IPS DF 6.9 (cell line): ENCODE data around the gene LIPH.
A peak's percentile ranks its signal among the peaks of the same experiment; 100 is the strongest.

Experiments
- DNase-seq: peaks from one replicate; pipeline ENCODE4 v3.0.0-alpha.2; 2013; ENCODE audit warnings: low read depth, low spot score
- H3K27ac ChIP-seq: one replicate; pipeline ENCODE4 v1.5.1; 2013; ENCODE audit warnings: low read length, control low read depth
- H3K27me3 ChIP-seq: 2 replicates; pipeline ENCODE4 v1.6.1; 2013; ENCODE audit warnings: mild to moderate bottlenecking, low read length; ENCODE audit not compliant: control insufficient read depth, insufficient read depth
- H3K36me3 ChIP-seq: 2 replicates; pipeline ENCODE4 v1.6.1; 2013; ENCODE audit warnings: low read length; ENCODE audit not compliant: control insufficient read depth, insufficient read depth
- H3K4me1 ChIP-seq: 2 replicates; pipeline ENCODE4 v1.6.1; 2013; ENCODE audit warnings: low read length; ENCODE audit not compliant: control insufficient read depth, insufficient read depth
- H3K4me3 ChIP-seq: 2 replicates; pipeline ENCODE4 v1.5.1; 2013; ENCODE audit warnings: mild to moderate bottlenecking, low read length
- H3K9me3 ChIP-seq: 2 replicates; pipeline ENCODE4 v1.6.1; 2013; ENCODE audit warnings: low read length, inconsistent platforms; ENCODE audit not compliant: control insufficient read depth, insufficient read depth
- WGBS: extraction: QIAGEN DNeasy Blood & Tissue Kit; methylation state at CpG from one replicate; pipeline ENCODE4 v1.1.7; 2013; ENCODE audit warnings: mixed read lengths, missing lambda C conversion rate; ENCODE audit not compliant: insufficient read length, insufficient coverage; 5-methylcytosine and 5-hydroxymethylcytosine counted together

The LIPH gene

DNA sequence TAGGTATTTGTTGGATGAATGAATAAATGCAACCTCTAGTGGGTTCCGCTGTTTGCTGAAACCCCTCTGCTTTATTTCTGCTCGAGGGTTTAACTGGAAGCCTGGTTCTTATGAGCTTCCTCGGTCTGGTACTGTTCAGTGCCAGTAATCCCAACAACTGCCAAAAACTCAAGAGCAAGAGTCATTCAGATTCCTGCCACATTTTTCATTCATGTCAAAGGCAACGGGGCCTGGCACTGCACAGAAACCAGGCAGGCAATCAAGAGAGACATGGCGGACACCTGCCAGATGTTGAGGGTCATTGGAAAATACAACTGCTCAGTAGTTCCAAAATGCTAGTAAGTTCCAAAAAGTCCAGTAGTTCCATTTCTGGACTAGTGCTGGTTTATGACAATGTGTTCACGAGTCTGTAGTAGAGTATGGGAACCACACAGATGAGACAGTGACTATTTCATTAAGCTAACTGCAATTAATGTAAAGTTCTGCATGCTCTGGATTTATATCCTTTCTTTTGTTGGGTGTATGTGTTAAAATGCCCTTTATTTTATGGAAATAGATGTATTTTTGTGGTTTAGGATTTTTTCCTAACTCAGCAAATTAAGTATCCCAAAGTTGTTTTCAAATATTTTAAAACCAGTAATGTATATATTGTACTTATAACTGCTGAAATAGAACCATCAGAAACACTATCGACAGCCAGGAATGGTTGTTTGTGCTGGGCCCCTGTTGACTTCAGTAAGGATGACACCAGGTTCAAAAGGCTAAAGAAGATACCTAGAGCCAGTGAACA is 30.8 kb downstream of the LIPH start:
- no peaks in the 10 kb centered on the region for H3K9me3 ChIP-seq
- H3K27ac ChIP-seq, result no peak overlapping the region
- no peaks in the 10 kb centered on the region for H3K4me1 ChIP-seq
- H3K27me3 ChIP-seq, result no peaks in the 10 kb centered on the region
- H3K36me3 ChIP-seq, result no peaks in the 10 kb centered on the region
- no CpG with 5 or more reads among the region's 7 CpGs for WGBS
- no peak overlapping the region for H3K4me3 ChIP-seq
- no peak for DNase-seq

DNA sequence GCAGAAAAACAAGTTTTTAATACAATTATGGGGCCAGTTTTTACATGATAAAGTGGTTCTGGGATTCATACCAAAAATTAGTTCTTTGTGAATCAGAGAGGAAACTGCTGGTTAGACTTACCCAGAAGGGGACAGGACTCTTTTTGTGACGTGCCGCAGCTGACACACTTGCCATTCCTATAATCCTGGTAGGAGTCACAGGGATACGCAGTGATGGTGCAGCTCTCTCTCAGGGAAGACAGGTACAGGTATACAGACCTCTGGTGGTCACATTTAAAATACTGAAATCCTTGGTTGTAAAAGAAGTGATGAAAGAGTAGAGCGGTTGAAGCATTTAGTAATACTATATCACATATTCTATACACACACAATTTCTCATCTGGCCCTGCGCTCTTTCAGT is 33.4 kb downstream of the LIPH start:
- Histone ChIP-seq H3K4me3 (no peak overlapping the region), H3K4me1 (no peaks in the 10 kb centered on the region), H3K27ac (no peak overlapping the region), H3K9me3 (no peaks in the 10 kb centered on the region), H3K36me3 (no peaks in the 10 kb centered on the region), H3K27me3 (no peaks in the 10 kb centered on the region)
- DNase-seq, result no peak
- no CpG with 5 or more reads among the region's 5 CpGs for WGBS

DNA sequence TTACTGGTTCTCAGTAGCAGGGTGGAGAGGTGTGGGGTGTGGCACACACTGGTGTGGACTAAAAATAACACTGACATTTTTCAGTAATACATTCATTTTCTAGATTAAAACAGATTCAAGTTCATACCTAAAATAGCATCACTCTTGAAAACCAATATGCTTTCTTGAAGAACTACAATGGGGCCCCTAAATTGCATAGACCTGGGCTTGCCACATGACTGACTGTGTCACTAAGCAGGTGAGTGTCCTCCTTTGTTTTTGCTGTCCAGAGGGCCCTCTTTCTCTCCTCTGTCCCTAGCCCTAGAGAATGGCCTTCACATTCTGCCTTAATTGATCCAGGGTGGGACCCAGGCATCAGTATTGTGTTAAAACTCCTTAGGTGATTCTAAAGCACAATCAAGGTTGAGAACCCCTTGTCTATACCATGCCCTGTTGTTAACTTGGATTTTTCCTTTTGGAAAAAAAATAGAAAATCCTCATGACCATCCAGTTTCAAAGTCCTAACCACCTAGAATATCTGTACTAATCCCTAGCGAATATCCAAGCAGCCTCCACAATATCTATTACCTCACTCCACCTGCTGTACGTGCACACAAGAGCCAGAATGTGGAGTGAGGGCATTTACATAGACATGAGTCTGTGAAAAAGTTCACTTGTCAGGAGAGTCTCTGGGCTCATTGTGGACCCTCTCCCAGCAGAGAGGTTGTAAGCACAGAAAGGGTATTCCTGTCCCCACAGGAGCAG is 34.8 kb downstream of the LIPH start:
- Histone ChIP-seq H3K27me3 (no peaks in the 10 kb centered on the region), H3K27ac (no peak overlapping the region), H3K4me1 (no peaks in the 10 kb centered on the region), H3K4me3 (no peak overlapping the region), H3K9me3 (no peaks in the 10 kb centered on the region), H3K36me3 (no peaks in the 10 kb centered on the region)
- no CpG with 5 or more reads among the region's 2 CpGs for WGBS
- DNase-seq, result no peak

DNA sequence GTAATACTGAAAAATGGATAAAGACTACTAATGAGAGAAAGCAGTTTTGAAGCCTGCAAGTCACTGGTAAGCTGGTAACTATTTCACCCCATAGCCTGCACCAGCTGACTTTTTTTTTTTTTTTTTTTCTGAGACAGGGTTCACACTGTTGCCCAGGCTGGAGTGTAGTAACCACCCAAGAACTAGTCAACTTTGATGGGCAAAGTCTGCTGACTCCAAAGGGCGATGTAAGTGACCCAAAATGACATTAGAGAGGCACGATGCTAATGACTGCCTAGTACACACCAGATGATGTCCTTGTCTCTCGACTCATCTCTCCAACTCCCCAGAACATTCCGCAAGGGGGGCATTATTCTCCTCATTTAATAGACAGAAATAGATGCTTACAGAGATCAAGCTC is 40.7 kb downstream of the LIPH start:
- H3K27ac ChIP-seq, result no peak overlapping the region
- no peaks in the 10 kb centered on the region for H3K9me3 ChIP-seq
- no peak for DNase-seq
- WGBS, result no CpG with 5 or more reads among the region's 4 CpGs
- no peaks in the 10 kb centered on the region for H3K4me1 ChIP-seq
- H3K27me3 ChIP-seq, result no peaks in the 10 kb centered on the region
- H3K36me3 ChIP-seq, result no peaks in the 10 kb centered on the region
- no peak overlapping the region for H3K4me3 ChIP-seq

DNA sequence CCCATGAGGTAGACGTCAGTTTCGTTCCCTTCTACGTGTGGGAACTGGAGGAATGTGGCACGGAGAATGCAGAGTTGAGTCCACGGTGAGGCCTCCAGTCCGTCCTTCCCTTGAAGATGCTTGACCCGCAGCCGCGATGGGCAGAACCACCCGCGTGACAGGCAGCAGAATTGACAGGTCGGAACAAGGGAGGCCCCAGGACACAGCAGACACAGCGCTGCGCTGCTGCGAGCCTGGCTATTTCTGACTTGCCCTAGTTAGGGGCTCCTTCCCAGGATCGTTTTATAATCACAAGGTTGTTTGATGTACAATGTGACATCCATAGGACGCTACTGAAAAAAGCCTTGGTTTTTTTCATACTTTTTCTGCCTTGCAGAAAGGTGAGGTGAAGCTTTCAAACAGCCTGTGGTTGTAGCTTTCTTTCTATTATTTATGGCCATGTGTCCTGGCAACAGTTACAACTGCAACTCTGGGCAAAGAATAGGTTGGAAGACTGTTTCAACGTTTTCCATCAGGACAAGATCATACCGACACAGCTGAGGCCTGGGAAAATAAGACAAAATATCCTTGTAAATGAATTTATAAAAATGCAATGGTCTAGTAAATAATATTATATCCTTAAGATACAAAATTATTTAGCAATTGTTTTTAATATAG is 43.9 kb downstream of the LIPH start:
- Histone ChIP-seq H3K4me1 (no peaks in the 10 kb centered on the region), H3K36me3 (no peaks in the 10 kb centered on the region), H3K9me3 (no peaks in the 10 kb centered on the region), H3K27me3 (no peaks in the 10 kb centered on the region), H3K27ac (no peak overlapping the region), H3K4me3 (no peak overlapping the region)
- DNase-seq, result no peak
- WGBS, result no CpG with 5 or more reads among the region's 19 CpGs

DNA sequence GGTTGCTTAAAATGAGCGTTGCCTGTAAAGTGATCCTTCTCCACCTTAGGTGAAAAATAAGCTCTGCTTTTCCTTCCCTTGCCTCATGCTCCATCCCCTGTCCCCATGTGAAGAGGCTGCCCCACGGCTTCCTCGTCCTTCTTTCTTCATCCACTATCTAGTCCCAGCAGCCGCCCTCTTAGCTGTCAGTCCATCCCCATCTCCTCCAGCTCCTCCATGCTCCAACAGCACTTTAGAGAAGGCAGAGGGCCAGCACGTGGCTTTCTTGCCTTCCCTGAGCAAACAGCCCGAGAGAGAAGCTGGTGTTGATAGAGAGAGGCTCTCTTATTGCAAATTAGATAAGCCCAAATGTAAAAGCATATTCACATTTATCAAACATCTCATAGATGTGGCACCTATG is 44.5 kb downstream of the LIPH start:
- no peak overlapping the region for H3K27ac ChIP-seq
- H3K9me3 ChIP-seq, result no peaks in the 10 kb centered on the region
- 0 out of 2 replicates have a peak, but pooled peaks cover 1% of the 10 kb centered on the region for H3K4me1 ChIP-seq
- no peaks in the 10 kb centered on the region for H3K27me3 ChIP-seq
- WGBS, result no CpG with 5 or more reads among the region's 6 CpGs
- no peak for DNase-seq
- no peaks in the 10 kb centered on the region for H3K36me3 ChIP-seq
- H3K4me3 ChIP-seq, result no peak overlapping the region

DNA sequence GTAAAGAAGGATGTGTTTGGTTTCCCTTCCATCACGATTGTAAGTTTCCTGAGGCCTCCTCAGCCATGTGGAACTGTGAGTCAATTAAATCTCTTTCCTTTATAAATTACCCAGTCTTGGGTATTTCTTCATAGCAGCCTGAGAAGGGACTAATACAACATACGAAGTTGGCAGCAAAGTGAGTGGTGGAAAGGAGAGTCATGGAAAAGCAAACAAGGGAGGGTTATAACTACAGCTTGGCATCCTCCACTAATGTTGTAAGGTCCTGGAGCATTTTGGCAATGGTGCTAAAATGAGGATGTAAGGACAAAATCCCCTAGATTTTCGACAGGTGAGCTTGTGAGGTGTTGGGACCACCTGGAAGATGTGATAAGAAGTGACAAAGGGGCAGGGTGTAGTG is 47.8 kb downstream of the LIPH start:
- Histone ChIP-seq H3K4me3 (no peak overlapping the region), H3K4me1 (0 out of 2 replicates have a peak, but pooled peaks cover 1% of the 10 kb centered on the region), H3K9me3 (no peaks in the 10 kb centered on the region), H3K27ac (no peak overlapping the region), H3K27me3 (no peaks in the 10 kb centered on the region), H3K36me3 (no peaks in the 10 kb centered on the region)
- no CpG with 5 or more reads among the region's 3 CpGs for WGBS
- no peak for DNase-seq

DNA sequence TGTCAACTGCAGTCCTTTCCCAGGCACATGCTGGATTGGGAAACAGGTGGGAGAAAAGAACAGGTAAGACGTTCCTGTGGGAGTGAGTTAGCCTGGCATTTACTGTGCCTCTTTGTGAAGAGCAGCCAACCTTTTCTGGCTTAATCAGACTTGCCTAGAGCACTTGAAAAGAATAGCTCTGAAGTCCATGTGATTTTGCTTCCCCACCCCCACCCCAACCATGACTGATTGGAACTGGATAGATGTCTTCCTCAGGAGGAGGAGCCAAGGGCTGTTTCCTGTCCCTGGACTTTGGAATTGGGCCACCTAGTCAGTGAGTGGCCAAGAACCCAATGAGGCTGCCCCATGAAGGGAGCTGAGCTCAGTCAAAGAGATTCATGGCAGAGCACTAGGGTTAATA is 48.9 kb downstream of the LIPH start:
- Histone ChIP-seq H3K27ac (no peak overlapping the region), H3K4me3 (no peak overlapping the region), H3K27me3 (no peaks in the 10 kb centered on the region), H3K36me3 (no peaks in the 10 kb centered on the region), H3K4me1 (0 out of 2 replicates have a peak, but pooled peaks cover 1% of the 10 kb centered on the region), H3K9me3 (no peaks in the 10 kb centered on the region)
- no peak for DNase-seq
- WGBS, result no CpG with 5 or more reads among the region's 1 CpG

DNA sequence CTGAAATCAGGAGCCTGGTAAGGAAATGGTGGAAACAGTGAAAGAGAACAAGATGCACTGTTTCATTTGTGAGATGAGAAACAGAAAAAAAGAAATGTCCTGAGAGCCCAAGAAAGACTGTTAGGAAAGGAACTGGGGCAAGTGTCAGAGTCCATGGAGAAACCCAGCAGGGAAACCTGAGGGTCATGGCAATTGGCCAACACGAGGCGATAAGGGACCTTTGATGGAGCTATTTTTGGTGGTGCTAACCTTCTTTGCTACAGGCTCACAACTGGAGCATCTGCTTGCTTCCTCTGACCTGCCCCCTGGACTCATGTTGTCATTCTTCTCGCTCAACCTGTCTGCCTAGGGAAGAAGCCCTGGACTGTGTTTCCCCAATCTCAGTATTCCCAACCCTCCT is 49.4 kb downstream of the LIPH start:
- no peak for DNase-seq
- H3K4me3 ChIP-seq, result no peak overlapping the region
- no CpG with 5 or more reads among the region's 3 CpGs for WGBS
- H3K27ac ChIP-seq, result no peak overlapping the region
- H3K9me3 ChIP-seq, result no peaks in the 10 kb centered on the region
- no peaks in the 10 kb centered on the region for H3K36me3 ChIP-seq
- 0 out of 2 replicates have a peak, but pooled peaks cover 1% of the 10 kb centered on the region for H3K4me1 ChIP-seq
- H3K27me3 ChIP-seq, result no peaks in the 10 kb centered on the region

DNA sequence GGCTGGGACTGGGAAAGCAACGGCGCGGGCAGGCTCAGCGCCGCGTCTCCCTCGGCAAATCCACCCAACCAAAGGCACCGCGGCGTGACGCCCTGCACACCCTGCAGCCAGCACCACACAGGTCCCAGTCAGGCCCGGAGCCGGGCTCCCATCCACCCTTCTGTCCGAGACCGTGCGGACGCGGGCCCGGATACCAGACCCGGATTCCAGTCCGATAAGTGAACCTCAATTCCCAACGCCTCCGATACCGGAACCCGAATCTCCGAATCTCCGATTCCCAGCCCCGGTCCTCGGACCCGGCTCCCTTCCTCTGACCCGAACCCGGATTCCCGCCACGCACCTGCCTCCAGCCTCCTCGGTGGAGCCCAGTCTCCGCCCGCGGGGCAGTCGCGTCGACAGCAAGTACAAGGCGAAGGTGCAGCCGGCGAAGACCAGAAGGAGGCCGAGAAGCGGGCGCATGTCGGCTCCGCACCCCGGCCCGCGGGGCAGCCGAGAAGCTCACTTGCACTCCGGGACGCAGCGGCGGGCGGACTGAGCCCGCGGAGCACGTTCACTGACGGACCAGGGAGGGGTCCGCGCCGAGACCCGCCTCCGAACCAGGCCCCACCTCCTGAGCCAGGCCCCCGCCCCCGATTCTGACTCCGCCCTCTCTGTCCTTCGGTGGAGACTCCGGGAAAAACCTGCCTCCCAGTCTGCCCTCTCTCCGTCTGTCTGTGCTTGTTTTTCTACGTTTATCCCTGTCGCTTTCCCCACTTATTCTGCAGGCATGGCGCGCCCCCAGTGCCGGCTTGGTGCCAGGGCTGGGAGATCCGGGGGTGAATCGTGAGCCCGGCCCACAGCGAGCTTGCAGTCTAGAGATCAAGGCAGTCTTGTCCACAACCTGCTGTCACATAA is 53.6 kb downstream of the LIPH start, which contains the start of gene TMEM41A:
TSS of gene TMEM41A (minus strand) at position 533 of the 894 bp plus-strand sequence. CDS start at position 459, 74 bp downstream.
- no CpG with 5 or more reads among the region's 82 CpGs for WGBS

More for the DNA sequence above, 53.6 kb downstream of the LIPH start, which contains the start of gene TMEM41A:
- peak; percentile 68 for DNase-seq
- H3K27me3 ChIP-seq, result no peaks in the 10 kb centered on the region
- H3K27ac ChIP-seq, result no peak within 1 kb of the TSS
- peak within 1 kb of the TSS; percentile 84 for H3K4me3 ChIP-seq
- 0 out of 2 replicates have a peak, but pooled peaks cover 1% of the 10 kb centered on the region for H3K4me1 ChIP-seq
- no peaks in the 10 kb centered on the region for H3K9me3 ChIP-seq
- H3K36me3 ChIP-seq, result 0 out of 2 replicates have a peak, but pooled peaks cover 5% of the 10 kb centered on the region
